ENCODE measurements around the gene CYS1. TPM values are rescaled to one million over a fixed set of nuclear protein-coding genes. Genes with fewer than 3 reads are reported as not detected.

The CYS1 gene
- total RNA-seq, 3 donors from 2014 or later (not counting 1 experiment from before 2014, with no cell fraction given) = not detected

DNA sequence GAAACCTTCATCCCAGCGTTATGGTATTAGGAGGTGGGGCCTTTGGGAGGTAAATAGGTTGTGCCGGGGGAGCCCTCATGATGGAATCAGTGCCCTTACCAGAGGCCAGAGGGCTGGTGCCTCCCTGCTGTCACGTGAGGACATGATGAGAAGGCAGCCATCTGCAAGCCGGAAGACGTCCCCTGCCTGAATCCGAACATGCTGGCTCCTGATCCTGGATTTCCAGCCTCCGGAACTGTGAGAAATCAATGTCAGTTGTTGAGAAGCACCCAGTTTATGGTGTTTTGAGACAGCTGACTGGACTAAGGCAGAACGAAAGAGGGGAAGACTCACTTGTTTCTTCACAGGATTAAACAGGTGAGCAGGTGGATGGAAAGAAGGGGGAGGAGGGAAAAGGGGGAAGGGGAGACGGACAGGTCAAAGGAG lies 49.9 kb downstream of the CYS1 start:
- H3K4me1 ChIP-seq (ENCODE audit: control insufficient read depth, insufficient read depth, low read length) = peaks cover 73% of the 10 kb centered on the region
- Mint-ChIP-seq H3K27ac (peak overlapping the region; percentile 93 to 94), H3K4me1 (peaks cover 37 to 53% of the 10 kb centered on the region in 2 donors), H3K27me3 (ENCODE audit: low read depth in 2 of 2) (no peaks in the 10 kb centered on the region), H3K4me3 (peak overlapping the region; percentile 78), H3K9me3 (no peaks in the 10 kb centered on the region), H3K36me3 (no peaks in the 10 kb centered on the region)
- ATAC-seq = no peak
- TF ChIP-seq CTCF (IDR thresholded peaks at IDR 0.05) = no peak
- no peaks in the 10 kb centered on the region for H3K27me3 ChIP-seq (ENCODE audit: control insufficient read depth, insufficient read depth, low read length)
- intact Hi-C loops (cut with micrococcal nuclease) = no loop called here
- H3K27ac ChIP-seq (ENCODE audit: low read length) = peak overlapping the region; percentile 89
- no peaks in the 10 kb centered on the region for H3K36me3 ChIP-seq (ENCODE audit: control insufficient read depth, insufficient read depth, low read length)
- no peak for DNase-seq
- H3K9me3 ChIP-seq (ENCODE audit: control insufficient read depth, insufficient read depth, low read length) = no peaks in the 10 kb centered on the region
- WGBS (ENCODE audit: insufficient coverage) = 92% methylated on average over 9 of the region's 9 CpGs
- no peak overlapping the region for H3K4me3 ChIP-seq (ENCODE audit: low read length)

GRCh38 chr2:10029875-10030223 lies 50.4 kb downstream of the CYS1 start:
- ATAC-seq = no peak

GRCh38 chr2:10028988-10029874 lies 51.0 kb downstream of the CYS1 start:
- Histone ChIP-seq H3K36me3 (ENCODE audit: control insufficient read depth, insufficient read depth, low read length) (no peaks in the 10 kb centered on the region), H3K4me1 (ENCODE audit: control insufficient read depth, insufficient read depth, low read length) (peaks cover 62% of the 10 kb centered on the region), H3K27ac (ENCODE audit: low read length) (peak overlapping the region; percentile 89), H3K4me3 (ENCODE audit: low read length) (peak overlapping the region; percentile 21), H3K27me3 (ENCODE audit: control insufficient read depth, insufficient read depth, low read length) (no peaks in the 10 kb centered on the region), H3K9me3 (ENCODE audit: control insufficient read depth, insufficient read depth, low read length) (no peaks in the 10 kb centered on the region)
- no peak for TF ChIP-seq CTCF (IDR thresholded peaks at IDR 0.05)
- H3K4me3 Mint-ChIP-seq = peak overlapping the region; percentile 78
- H3K36me3 Mint-ChIP-seq = no peaks in the 10 kb centered on the region
- peak overlapping the region; percentile 93 to 94 for H3K27ac Mint-ChIP-seq
- intact Hi-C loops (cut with micrococcal nuclease) = loop anchor here (1.0 to 5.0 kb wide), 2 partner anchors 13 to 47 kb away; no protein-coding TSS in a partner anchor
- no peaks in the 10 kb centered on the region for H3K9me3 Mint-ChIP-seq
- H3K27me3 Mint-ChIP-seq (ENCODE audit: low read depth in 2 of 2) = no peaks in the 10 kb centered on the region
- WGBS (ENCODE audit: insufficient coverage) = 14% methylated on average over 25 of the region's 26 CpGs
- peaks cover 26 to 42% of the 10 kb centered on the region in 2 donors for H3K4me1 Mint-ChIP-seq
- ATAC-seq (peak; percentile 96 to 98 (median 97)), DNase-seq (peak; percentile 66 to 75)

More at GRCh38 chr2:10029875-10030223, 50.4 kb downstream of the CYS1 start:
- no peak for DNase-seq
- no peak overlapping the region for H3K4me3 ChIP-seq (ENCODE audit: low read length)
- intact Hi-C loops (cut with micrococcal nuclease) = loop anchor here (1.0 to 5.0 kb wide), 2 partner anchors 12 to 48 kb away; no protein-coding TSS in a partner anchor
- Mint-ChIP-seq H3K4me3 (peak overlapping the region; percentile 78), H3K4me1 (peaks cover 32 to 48% of the 10 kb centered on the region in 2 donors), H3K36me3 (no peaks in the 10 kb centered on the region), H3K9me3 (no peaks in the 10 kb centered on the region), H3K27me3 (ENCODE audit: low read depth in 2 of 2) (no peaks in the 10 kb centered on the region), H3K27ac (peak overlapping the region; percentile 93 to 94)
- H3K27me3 ChIP-seq (ENCODE audit: control insufficient read depth, insufficient read depth, low read length) = no peaks in the 10 kb centered on the region
- H3K36me3 ChIP-seq (ENCODE audit: control insufficient read depth, insufficient read depth, low read length) = no peaks in the 10 kb centered on the region
- peaks cover 68% of the 10 kb centered on the region for H3K4me1 ChIP-seq (ENCODE audit: control insufficient read depth, insufficient read depth, low read length)
- no peaks in the 10 kb centered on the region for H3K9me3 ChIP-seq (ENCODE audit: control insufficient read depth, insufficient read depth, low read length)
- H3K27ac ChIP-seq (ENCODE audit: low read length) = peak overlapping the region; percentile 89
- WGBS (ENCODE audit: insufficient coverage) = 79% methylated on average over 6 of the region's 7 CpGs
- TF ChIP-seq CTCF (IDR thresholded peaks at IDR 0.05) = no peak
